ENCODE data around the gene OPN1MW.
"Not testable (repeated sequence)": the region's sequence is repeated elsewhere in the genome, so short reads cannot be mapped to it uniquely, and the experiment has no call there.

Gene OPN1MW

GRCh38 chrX:154182296-154182695, at the start of gene OPN1MW:
TSS of gene OPN1MW (plus strand) at chrX:154182596. CDS start at chrX:154182678, 82 bp downstream.
- DNase-seq, result not testable (repeated sequence)

- no peak for DNase-seq
Observed at GRCh38 chrX:154135458-154136229, 46.8 kb upstream of the OPN1MW start.

GRCh38 chrX:154136627-154137161, 45.7 kb upstream of the OPN1MW start:
- peak in 36 of 56 donors; percentile 3 to 70 (median 16) for DNase-seq

GRCh38 chrX:154138857-154139256, 43.5 kb upstream of the OPN1MW start:
- DNase-seq, result no peak

GRCh38 chrX:154140206-154140605, 42.2 kb upstream of the OPN1MW start:
- no peak for DNase-seq

GRCh38 chrX:154140742-154141141, 41.7 kb upstream of the OPN1MW start:
- no peak for DNase-seq

GRCh38 chrX:154142386-154142785, 40.0 kb upstream of the OPN1MW start:
- no peak for DNase-seq

- DNase-seq, result no peak
Observed at GRCh38 chrX:154142950-154143745, 39.2 kb upstream of the OPN1MW start.

GRCh38 chrX:154144010-154144409, 38.4 kb upstream of the OPN1MW start, which contains the start of gene OPN1LW:
TSS of gene OPN1LW (plus strand) at chrX:154144243. CDS start at chrX:154144284, 41 bp downstream.
- not testable (repeated sequence) for DNase-seq

GRCh38 chrX:154151030-154151429, 31.4 kb upstream of the OPN1MW start:
- not testable (repeated sequence) for DNase-seq

GRCh38 chrX:154156221-154156620, 26.2 kb upstream of the OPN1MW start:
- DNase-seq, result not testable (repeated sequence)

- not testable (repeated sequence) for DNase-seq
Observed at GRCh38 chrX:154157207-154157606, 25.2 kb upstream of the OPN1MW start.

- DNase-seq, result not testable (repeated sequence)
Observed at GRCh38 chrX:154159345-154159744, 23.1 kb upstream of the OPN1MW start.

- not testable (repeated sequence) for DNase-seq
Observed at GRCh38 chrX:154164902-154165301, 17.5 kb upstream of the OPN1MW start.

- not testable (repeated sequence) for DNase-seq
Observed at GRCh38 chrX:154168384-154168783, 14.0 kb upstream of the OPN1MW start.

- not testable (repeated sequence) for DNase-seq
Observed at GRCh38 chrX:154172535-154172943, 9.9 kb upstream of the OPN1MW start.

- DNase-seq, result not testable (repeated sequence)
Observed at GRCh38 chrX:154174356-154174755, 8.0 kb upstream of the OPN1MW start.

GRCh38 chrX:154183794-154184193, 1.4 kb downstream of the OPN1MW start:
- DNase-seq, result not testable (repeated sequence)

- DNase-seq, result not testable (repeated sequence)
Observed at GRCh38 chrX:154192846-154193245, 10.4 kb downstream of the OPN1MW start.

- not testable (repeated sequence) for DNase-seq
Observed at GRCh38 chrX:154194316-154194715, 11.9 kb downstream of the OPN1MW start.

GRCh38 chrX:154196466-154196865, 14.1 kb downstream of the OPN1MW start:
- not testable (repeated sequence) for DNase-seq
